Neural progenitor cell (in vitro differentiated cells): ENCODE measurements around the gene ADSS1. TPM values are rescaled to one million over a fixed set of nuclear protein-coding genes. Genes with fewer than 3 reads are reported as not detected.

Experiments used
- DNase-seq: peaks from one replicate; pipeline ENCODE4 v3.0.0-alpha.2; 2016; ENCODE audit warnings: low spot score
- H2AFZ ChIP-seq: fragments of 200-600 bp; sonication (generic); replicated peaks from 2 replicates; pipeline ENCODE4 v1.6.1; 2016; ENCODE audit warnings: antibody characterized with exemption
- H3F3A ChIP-seq: fragments of 200-600 bp; sonication (generic); 2 replicates; pipeline ENCODE4 v1.6.1; 2016; ENCODE audit warnings: antibody characterized with exemption, low read depth
- H3K27ac ChIP-seq: fragments of 200-600 bp; sonication (generic); 2 replicates; pipeline ENCODE4 v1.5.1; 2016; ENCODE audit warnings: mild to moderate bottlenecking
- H3K27me3 ChIP-seq: fragments of 200-600 bp; sonication (generic); 2 replicates; pipeline ENCODE4 v1.6.1; 2016; ENCODE audit warnings: mild to moderate bottlenecking, moderate library complexity
- H3K36me3 ChIP-seq: fragments of 200-600 bp; sonication (generic); 2 replicates; pipeline ENCODE4 v1.5.1; 2016
- H3K4me1 ChIP-seq: fragments of 200-600 bp; sonication (generic); 2 replicates; pipeline ENCODE4 v1.6.1; 2016; ENCODE audit warnings: mixed run types
- H3K4me2 ChIP-seq: fragments of 200-600 bp; sonication (generic); 2 replicates; pipeline ENCODE4 v1.6.1; 2016
- H3K4me3 ChIP-seq: fragments of 200-600 bp; sonication (generic); 2 replicates; pipeline ENCODE4 v1.5.1; 2016
- H3K79me2 ChIP-seq: fragments of 200-600 bp; sonication (generic); 2 replicates; pipeline ENCODE4 v1.6.1; 2016; ENCODE audit warnings: low read depth
- H3K9ac ChIP-seq: fragments of 200-600 bp; sonication (generic); 2 replicates; pipeline ENCODE4 v1.6.1; 2016
- H3K9me3 ChIP-seq: fragments of 200-600 bp; sonication (generic); 2 replicates; pipeline ENCODE4 v1.5.1; 2016; ENCODE audit warnings: low read depth
- H4K20me1 ChIP-seq: fragments of 200-600 bp; sonication (generic); 2 replicates; pipeline ENCODE4 v1.6.1; 2016; ENCODE audit warnings: low read depth
- H3K27ac Mint-ChIP-seq: 3 replicates; pipeline ENCODE4 v1.8.0; 2021; ENCODE audit warnings: mixed read lengths
- H3K27me3 Mint-ChIP-seq: 2 replicates; pipeline ENCODE4 v1.8.0; 2022; ENCODE audit warnings: low read depth, mild to moderate bottlenecking, inconsistent platforms, moderate library complexity, mixed read lengths; ENCODE audit not compliant: insufficient read depth
- H3K36me3 Mint-ChIP-seq: 3 replicates; pipeline ENCODE4 v1.8.0; 2021; ENCODE audit warnings: mixed read lengths
- H3K4me1 Mint-ChIP-seq: 3 replicates; pipeline ENCODE4 v1.8.0; 2021; ENCODE audit warnings: mixed read lengths
- H3K4me3 Mint-ChIP-seq: 3 replicates; pipeline ENCODE4 v1.8.0; 2021; ENCODE audit warnings: mild to moderate bottlenecking, moderate library complexity, mixed read lengths
- H3K9me3 Mint-ChIP-seq: 3 replicates; pipeline ENCODE4 v1.8.0; 2020; ENCODE audit warnings: mixed read lengths
- EZH2 ChIP-seq: fragments of 200-600 bp; sonication (generic); IDR thresholded peaks from 2 replicates; pipeline ENCODE4 v1.6.1; 2017; ENCODE audit warnings: antibody characterized with exemption, mild to moderate bottlenecking, moderate library complexity
- EZH2phosphoT487 ChIP-seq: fragments of 200-600 bp; sonication (generic); IDR thresholded peaks from 2 replicates; pipeline ENCODE4 v1.6.1; 2017; ENCODE audit warnings: antibody characterized with exemption
- total RNA-seq: library from RNA; depleted of rRNA; stranded (reverse); fragments of >200 nt; gene quantifications from 2 replicates; pipeline ENCODE4 v1.2.3, GENCODE V29; 2015; ENCODE audit warnings: low replicate concordance
- TF ChIP-seq, protein P1 (sequence below): fragments of 200-600 bp; sonication (generic); IDR thresholded peaks from 2 replicates; pipeline ENCODE4 v1.5.1; 2017; ENCODE audit warnings: antibody characterized with exemption, mild to moderate bottlenecking

Gene ADSS1
- total RNA-seq, 1 donor from 2014 or later, result 26.4 TPM

DNA sequence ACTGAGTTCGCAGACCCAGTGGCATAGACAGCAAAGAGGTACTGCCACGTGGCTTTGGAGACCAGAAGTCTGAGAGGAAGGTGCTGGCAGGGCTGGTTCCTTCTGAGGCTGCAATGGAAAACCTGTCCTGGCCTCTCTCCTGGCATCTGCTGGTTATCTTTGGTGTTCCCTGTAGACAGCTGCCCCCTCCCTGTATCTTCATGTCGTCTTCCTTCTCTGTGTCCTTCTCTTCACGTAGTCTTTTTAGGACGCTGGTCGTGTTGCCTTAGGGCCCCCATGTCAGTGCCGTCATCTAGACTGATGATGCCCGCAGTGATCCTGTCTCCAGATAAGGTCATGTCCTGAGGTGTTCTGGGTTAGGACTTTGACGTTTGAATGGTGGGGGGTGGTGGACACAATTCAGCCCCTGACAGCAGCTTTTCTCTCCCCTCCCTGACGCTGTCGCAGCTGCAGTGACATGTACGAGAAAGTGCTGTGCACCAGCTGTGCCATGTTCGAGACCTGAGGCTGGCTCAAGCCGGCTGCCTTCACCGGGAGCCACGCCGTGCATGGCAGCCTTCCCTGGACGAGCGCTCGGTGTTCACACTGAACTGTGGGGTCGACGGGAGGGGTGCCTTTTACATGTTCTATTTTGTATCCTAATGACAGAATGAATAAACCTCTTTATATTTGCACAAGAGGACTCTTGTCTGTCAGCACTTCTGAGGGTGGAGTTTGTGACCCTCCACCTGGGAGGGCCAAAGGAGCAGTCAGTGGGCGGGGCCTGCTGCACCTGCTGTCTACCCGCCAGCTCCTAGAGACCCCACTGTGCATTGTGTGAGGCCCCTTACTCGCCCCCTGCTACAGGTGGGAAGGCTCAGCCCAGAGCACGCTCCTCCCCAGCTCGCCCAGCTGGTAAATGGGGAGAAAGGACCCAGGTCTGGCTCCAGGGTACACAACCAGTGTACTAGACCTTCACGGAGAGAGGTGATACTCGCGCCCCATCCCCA, 35.2 kb downstream of the ADSS1 start:
- Histone ChIP-seq H3K4me3 (no peak overlapping the region), H3K4me2 (no peak overlapping the region), H2AFZ (no peak overlapping the region), H3F3A (no peaks in the 10 kb centered on the region), H3K9ac (no peak overlapping the region), H3K9me3 (no peaks in the 10 kb centered on the region), H3K27ac (no peak overlapping the region), H3K27me3 (no peaks in the 10 kb centered on the region), H3K4me1 (peaks cover 2% of the 10 kb centered on the region), H4K20me1 (peaks cover 63% of the 10 kb centered on the region), H3K79me2 (peaks cover 28% of the 10 kb centered on the region), H3K36me3 (peaks cover 3% of the 10 kb centered on the region)
- Mint-ChIP-seq H3K4me1 (peaks cover 13% of the 10 kb centered on the region), H3K27me3 (peaks cover 2% of the 10 kb centered on the region), H3K27ac (no peak overlapping the region), H3K36me3 (peaks cover 27% of the 10 kb centered on the region), H3K9me3 (no peaks in the 10 kb centered on the region), H3K4me3 (no peak overlapping the region)
- TF ChIP-seq EZH2phosphoT487, result no peak
- no peak for DNase-seq

DNA sequence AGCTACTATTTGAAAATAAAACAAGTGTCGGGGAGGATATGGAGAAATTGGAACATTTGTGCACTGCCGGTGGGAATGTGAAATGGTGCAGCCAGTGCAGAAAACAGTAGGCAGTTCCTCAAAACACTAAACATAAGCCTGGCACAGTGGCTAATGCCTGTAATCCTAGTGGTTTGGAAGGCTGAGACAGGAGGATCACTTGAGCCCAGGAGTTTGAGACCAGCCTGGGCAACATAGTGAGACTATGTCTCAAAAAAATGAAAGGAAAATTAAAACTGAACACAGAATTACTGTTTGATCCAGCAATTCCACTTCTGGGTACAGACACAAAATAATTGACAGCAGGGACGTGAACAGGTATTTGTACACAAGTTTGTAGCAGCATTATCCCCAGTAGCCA, 41.5 kb downstream of the ADSS1 start:
- Histone ChIP-seq H4K20me1 (peaks cover 21% of the 10 kb centered on the region), H3F3A (peaks cover 7% of the 10 kb centered on the region), H3K36me3 (peaks cover 3% of the 10 kb centered on the region), H3K27ac (no peak overlapping the region), H3K9me3 (no peaks in the 10 kb centered on the region), H3K4me2 (no peak overlapping the region), H3K79me2 (no peaks in the 10 kb centered on the region), H3K9ac (no peak overlapping the region), H3K4me3 (no peak overlapping the region), H3K4me1 (peaks cover 4% of the 10 kb centered on the region), H2AFZ (no peak overlapping the region), H3K27me3 (no peaks in the 10 kb centered on the region)
- no peak overlapping the region for H3K27ac Mint-ChIP-seq
- no peak overlapping the region for H3K4me3 Mint-ChIP-seq
- peaks cover 2% of the 10 kb centered on the region for H3K27me3 Mint-ChIP-seq
- H3K9me3 Mint-ChIP-seq, result peaks cover 2% of the 10 kb centered on the region
- peaks cover 25% of the 10 kb centered on the region for H3K36me3 Mint-ChIP-seq
- H3K4me1 Mint-ChIP-seq, result peaks cover 20% of the 10 kb centered on the region
- no peak for DNase-seq
- TF ChIP-seq EZH2, result no peak
- TF ChIP-seq, protein P1, sequence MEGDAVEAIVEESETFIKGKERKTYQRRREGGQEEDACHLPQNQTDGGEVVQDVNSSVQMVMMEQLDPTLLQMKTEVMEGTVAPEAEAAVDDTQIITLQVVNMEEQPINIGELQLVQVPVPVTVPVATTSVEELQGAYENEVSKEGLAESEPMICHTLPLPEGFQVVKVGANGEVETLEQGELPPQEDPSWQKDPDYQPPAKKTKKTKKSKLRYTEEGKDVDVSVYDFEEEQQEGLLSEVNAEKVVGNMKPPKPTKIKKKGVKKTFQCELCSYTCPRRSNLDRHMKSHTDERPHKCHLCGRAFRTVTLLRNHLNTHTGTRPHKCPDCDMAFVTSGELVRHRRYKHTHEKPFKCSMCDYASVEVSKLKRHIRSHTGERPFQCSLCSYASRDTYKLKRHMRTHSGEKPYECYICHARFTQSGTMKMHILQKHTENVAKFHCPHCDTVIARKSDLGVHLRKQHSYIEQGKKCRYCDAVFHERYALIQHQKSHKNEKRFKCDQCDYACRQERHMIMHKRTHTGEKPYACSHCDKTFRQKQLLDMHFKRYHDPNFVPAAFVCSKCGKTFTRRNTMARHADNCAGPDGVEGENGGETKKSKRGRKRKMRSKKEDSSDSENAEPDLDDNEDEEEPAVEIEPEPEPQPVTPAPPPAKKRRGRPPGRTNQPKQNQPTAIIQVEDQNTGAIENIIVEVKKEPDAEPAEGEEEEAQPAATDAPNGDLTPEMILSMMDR, result no peak
- no peak for TF ChIP-seq EZH2phosphoT487

DNA sequence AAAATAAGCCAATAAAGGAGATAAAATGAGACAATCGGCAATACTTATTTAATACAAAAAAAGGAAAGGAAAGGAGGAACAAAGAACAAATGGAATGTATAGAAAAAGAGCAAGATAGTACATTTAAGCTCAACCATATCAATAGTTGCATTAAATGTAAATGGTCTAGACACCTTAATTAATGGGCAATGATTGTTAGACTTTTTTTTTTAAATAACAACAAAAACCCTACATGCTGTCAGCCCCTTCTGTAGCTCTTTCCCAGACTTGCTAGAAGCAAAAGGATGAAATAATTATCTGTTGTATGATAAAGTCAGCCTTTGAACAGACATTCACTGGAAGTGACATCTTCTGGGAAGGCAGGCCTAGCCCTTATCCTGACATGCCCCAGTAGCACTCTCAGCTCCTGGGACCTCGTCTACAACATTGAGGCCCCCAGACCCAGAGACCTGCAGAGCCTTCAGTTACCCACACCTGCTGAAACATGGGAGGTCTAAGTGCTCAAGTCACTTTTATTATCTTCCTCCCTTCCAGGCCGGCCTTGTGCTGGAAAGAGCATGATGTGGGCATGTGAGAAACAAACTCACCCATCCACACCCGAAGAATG, 42.3 kb downstream of the ADSS1 start:
- peaks cover 7% of the 10 kb centered on the region for H3F3A ChIP-seq
- H3K4me1 ChIP-seq, result peaks cover 4% of the 10 kb centered on the region
- Mint-ChIP-seq H3K27ac (no peak overlapping the region), H3K36me3 (peaks cover 27% of the 10 kb centered on the region), H3K9me3 (peaks cover 2% of the 10 kb centered on the region), H3K27me3 (peaks cover 2% of the 10 kb centered on the region), H3K4me1 (peaks cover 20% of the 10 kb centered on the region), H3K4me3 (no peak overlapping the region)
- H3K27me3 ChIP-seq, result no peaks in the 10 kb centered on the region
- DNase-seq, result no peak
- no peaks in the 10 kb centered on the region for H3K9me3 ChIP-seq
- H4K20me1 ChIP-seq, result peaks cover 15% of the 10 kb centered on the region
- TF ChIP-seq, protein P1, result no peak
- TF ChIP-seq EZH2phosphoT487 (no peak), EZH2 (no peak)
- H3K4me2 ChIP-seq, result no peak overlapping the region
- peaks cover 3% of the 10 kb centered on the region for H3K36me3 ChIP-seq
- H3K79me2 ChIP-seq, result no peaks in the 10 kb centered on the region
- no peak overlapping the region for H3K9ac ChIP-seq
- no peak overlapping the region for H3K4me3 ChIP-seq
- no peak overlapping the region for H3K27ac ChIP-seq
- no peak overlapping the region for H2AFZ ChIP-seq
